Upper lobe of left lung (tissue), 4 donors: ENCODE measurements around the gene DGKG.

Experiments
- EP300 ChIP-seq, 4 donors: sonication (generic); formaldehyde crosslinking; IDR thresholded peaks; one replicate each; pipeline ENCODE4 v1.5.1; 2017; ENCODE audit warnings: antibody characterized with exemption in 4 of 4, control low read depth in 2 of 4
- POLR2A ChIP-seq, 4 donors: fragments of 450-650 bp; IDR thresholded peaks; one replicate each; pipeline ENCODE4 v1.5.1; 2016 to 2017; ENCODE audit warnings: antibody characterized with exemption in 4 of 4, mild to moderate bottlenecking in 2 of 4
- POLR2AphosphoS5 ChIP-seq, 2 donors: sonication (generic); formaldehyde crosslinking; IDR thresholded peaks; one replicate each; pipeline ENCODE4 v1.5.1; 2017; ENCODE audit warnings: antibody characterized with exemption in 2 of 2
- TF ChIP-seq, protein P1 (sequence below), 6 experiments: fragments of 450-650 bp in 4 of 6; fragments of 200-600 bp in 2 of 6; sonication (generic) in 2 of 6; IDR thresholded peaks; one replicate each; pipeline ENCODE4 v1.5.1; 2016 to 2019; ENCODE audit warnings: antibody characterized with exemption in 6 of 6

DNA sequence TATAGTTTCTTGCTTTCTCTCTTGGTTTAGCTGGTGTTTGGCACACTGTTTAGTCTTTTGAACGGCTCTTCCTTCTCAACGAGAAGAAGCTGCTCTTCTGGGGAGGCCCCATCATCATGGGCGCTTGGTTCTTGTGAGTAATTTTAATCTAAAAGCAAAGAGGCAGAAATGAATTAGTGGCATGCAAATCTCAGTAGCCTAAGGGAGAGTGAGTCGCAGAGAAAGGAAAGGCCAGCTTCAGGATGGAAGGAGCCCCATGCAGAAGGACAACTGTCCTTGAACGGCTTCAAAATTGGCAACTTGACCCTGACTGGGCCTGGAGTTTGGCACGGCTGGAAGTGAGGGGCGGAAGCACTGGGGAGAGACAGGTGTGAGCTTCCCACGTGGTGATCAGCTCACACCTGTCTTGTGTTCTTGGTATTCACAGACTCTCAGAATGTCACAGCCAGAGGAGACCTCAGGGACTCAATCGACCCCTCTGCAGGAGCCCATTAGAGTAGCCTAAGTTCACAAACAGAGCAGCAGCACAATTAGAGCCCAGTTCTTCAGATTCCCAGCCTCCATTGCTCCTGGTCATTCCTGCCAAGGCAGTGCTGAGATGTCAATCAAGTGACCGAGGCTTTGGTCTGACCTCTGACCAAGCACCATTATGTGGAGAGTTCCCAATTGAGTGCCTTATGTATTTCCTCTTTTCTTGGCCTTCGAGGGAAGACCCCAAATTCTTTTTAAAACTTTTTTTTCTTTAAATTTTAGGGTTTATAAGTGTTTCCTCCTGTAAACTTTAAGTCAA is 211.8 kb downstream of the DGKG start:
- TF ChIP-seq, protein P1, sequence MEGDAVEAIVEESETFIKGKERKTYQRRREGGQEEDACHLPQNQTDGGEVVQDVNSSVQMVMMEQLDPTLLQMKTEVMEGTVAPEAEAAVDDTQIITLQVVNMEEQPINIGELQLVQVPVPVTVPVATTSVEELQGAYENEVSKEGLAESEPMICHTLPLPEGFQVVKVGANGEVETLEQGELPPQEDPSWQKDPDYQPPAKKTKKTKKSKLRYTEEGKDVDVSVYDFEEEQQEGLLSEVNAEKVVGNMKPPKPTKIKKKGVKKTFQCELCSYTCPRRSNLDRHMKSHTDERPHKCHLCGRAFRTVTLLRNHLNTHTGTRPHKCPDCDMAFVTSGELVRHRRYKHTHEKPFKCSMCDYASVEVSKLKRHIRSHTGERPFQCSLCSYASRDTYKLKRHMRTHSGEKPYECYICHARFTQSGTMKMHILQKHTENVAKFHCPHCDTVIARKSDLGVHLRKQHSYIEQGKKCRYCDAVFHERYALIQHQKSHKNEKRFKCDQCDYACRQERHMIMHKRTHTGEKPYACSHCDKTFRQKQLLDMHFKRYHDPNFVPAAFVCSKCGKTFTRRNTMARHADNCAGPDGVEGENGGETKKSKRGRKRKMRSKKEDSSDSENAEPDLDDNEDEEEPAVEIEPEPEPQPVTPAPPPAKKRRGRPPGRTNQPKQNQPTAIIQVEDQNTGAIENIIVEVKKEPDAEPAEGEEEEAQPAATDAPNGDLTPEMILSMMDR (IDR thresholded peaks at IDR 0.05), result no peak
- TF ChIP-seq POLR2A (IDR thresholded peaks at IDR 0.05) (no peak), POLR2AphosphoS5 (IDR thresholded peaks at IDR 0.05) (no peak), EP300 (IDR thresholded peaks at IDR 0.05) (no peak)
